Dedifferentiated amniotic fluid mesenchymal stem cell (primary cell): ENCODE data around the gene THOC2.
"Not testable (repeated sequence)": the region's sequence is repeated elsewhere in the genome, so short reads cannot be mapped to it uniquely, and the experiment has no call there.

Source experiments
- DNase-seq: peaks from one replicate; pipeline ENCODE4 v3.0.0-alpha.2; 2016; ENCODE audit errors: extremely low spot score

Gene THOC2

DNA sequence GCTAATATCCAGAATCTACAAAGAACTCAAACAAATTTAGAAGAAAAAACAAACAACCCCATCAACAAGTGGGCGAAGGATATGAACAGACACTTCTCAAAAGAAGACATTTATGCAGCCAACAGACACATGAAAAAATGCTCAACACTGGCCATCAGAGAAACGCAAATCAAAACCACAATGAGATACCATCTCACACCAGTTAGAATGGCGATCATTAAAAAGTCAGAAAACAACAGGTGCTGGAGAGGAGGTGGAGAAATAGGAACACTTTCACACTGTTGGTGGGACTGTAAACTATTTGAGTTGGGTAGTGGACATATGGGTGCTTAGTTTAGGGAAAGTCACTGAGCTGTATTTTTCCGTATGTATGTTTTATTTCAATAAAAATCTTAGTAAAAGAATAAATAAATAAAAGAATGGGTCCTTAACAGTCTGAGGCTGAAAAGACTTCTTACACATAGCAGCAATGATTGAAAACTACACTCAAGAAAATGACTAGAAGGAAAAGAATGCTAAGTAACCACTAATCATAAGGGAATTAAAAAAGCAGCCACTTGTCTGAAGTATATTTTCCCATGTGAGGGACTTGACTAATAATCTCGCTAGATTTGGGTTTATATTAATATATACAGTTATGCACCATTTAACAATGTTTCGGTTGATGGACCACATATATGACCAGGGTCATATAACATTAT lies 68.2 kb downstream of the THOC2 start:
- not testable (repeated sequence) for DNase-seq

GRCh38 chrX:123663720-123664119 lies 69.1 kb downstream of the THOC2 start:
- not testable (repeated sequence) for DNase-seq

DNA sequence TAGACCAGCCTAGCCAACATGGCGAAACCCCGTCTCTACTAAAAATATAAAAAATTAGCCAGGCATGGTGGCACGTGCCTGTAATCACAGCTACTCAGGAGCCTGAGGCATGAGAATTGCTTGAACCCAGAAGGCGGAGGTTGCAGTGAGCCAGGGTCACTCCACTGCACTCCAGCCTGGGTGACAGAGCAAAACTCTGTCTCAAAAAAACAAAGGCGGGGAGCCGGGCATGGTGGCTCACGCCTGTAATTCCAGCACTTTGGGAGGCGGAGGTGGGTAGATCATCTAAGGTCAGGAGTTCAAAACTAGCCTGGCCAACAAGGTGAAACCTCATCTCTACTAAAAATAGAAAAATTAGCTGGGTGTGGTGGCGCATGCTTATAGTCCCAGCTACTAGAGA lies 76.3 kb downstream of the THOC2 start:
- DNase-seq: not testable (repeated sequence)

DNA sequence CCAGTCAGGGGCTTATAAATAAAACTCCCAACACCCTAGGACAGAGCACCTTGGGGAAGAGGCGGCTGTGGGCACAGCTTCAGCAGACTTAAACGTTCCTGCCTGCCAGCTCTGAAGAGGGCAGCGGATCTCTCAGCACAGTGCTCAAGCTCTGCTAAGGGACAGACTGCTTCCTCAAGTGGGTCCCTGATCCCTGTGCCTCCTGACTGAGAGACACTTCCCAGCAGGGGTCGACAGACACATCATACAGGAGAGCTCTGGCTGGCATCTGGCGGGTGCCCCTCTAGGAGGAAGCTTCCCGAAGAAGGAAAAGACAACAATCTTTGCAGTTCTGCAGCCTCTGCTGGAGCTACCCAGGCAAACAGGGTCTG lies 84.1 kb downstream of the THOC2 start:
- not testable (repeated sequence) for DNase-seq

DNA sequence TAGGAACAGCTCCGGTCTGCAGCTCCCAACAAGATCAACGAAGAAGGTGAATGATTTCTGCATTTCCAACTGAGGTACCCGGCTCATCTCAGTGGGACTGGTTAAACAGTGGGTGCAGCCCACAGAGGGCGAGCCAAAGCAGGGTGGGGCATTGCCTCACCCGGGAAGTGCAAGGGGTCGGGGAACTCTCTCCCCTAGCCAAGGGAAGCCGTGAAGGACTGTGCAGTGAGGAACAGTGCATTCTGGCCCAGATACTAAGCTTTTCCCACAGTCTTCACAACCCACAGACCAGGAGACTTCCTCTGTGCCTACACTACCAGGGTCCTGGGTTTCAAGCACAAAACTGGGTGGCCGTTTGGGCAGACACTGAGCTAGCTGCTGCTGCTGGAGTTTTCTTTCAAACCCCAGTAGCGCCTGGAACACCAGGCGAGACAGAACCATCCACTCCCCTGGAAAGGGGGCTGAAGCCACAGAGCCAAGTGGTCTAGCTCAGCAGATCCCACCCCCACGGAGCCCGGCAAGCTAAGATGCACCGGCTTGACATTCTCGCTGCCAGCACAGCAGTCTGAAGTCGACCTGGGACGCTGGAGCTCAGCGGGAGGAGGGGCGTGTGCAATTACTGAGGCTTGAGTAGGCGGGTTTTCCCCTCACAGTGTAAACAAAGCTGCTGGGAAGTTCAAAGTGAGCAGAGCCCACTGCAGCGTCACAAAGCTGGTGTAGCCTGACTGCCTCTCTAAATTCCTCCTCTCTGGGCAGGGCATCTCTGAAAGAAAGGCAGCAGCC lies 84.6 kb downstream of the THOC2 start:
- DNase-seq: no peak

DNA sequence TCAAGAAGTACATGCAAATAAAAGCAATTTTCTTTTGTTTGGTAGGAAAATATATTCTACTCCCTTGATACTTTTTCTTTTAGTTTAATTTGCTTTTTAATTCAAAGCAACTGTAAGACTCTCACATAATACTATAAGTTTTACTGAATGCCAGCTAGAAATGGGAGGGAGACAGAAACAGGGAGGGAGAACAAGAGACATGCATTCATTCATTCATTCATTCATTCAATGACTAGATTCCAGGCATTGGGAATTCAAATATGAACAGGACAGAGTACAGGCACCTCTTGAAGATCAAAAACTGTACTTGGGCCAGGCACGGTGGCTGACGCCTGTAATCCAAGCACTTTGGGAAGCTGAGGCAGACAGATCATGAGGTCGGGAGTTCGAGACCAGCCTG lies 85.6 kb downstream of the THOC2 start:
- DNase-seq: no peak

GRCh38 chrX:123629502-123629901 lies 103.3 kb downstream of the THOC2 start:
- no peak for DNase-seq

DNA sequence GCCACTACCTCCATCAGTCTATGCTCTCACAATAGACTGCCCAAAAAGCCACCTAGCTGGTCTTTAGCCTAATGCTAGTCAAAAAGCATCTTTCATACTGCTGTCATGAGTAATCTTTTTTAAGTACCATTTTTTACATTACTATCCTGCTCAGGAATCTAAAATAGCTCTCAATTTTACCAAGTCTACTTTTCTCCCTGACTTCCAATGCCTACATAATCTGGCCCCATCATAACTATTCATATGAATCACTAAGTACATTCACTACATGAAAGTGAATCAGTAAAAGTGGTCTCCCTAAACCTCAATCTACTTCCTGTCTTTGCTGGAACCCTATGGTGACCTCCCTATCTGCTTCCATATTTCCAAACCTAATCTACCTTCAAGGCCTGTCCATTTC lies 105.9 kb downstream of the THOC2 start:
- peak; percentile 19 for DNase-seq

GRCh38 chrX:123625952-123626351 lies 106.9 kb downstream of the THOC2 start:
- DNase-seq: no peak

DNA sequence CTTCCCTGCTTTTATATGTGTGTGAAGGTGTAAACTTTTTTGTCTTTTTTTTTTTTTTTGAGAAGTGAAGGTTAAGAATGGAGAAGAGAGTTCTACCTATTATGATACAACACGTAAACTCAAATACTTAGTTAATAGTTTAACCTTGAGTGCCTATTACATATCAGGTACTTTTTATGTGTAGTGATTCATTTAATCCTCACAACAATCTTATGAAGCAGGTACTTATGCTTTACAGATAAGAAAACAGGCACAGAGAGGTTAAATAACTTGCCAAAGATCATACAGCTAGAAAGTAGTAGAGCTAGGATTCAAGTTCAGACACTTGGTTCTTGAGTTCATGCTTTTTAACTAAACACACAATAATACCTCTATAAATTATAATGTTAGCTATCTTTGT lies 107.4 kb downstream of the THOC2 start:
- DNase-seq: no peak

GRCh38 chrX:123617007-123617406 lies 115.8 kb downstream of the THOC2 start:
- no peak for DNase-seq

GRCh38 chrX:123610915-123611314 lies 121.9 kb downstream of the THOC2 start:
- no peak for DNase-seq

GRCh38 chrX:123607806-123608205 lies 125.0 kb downstream of the THOC2 start:
- DNase-seq: no peak

DNA sequence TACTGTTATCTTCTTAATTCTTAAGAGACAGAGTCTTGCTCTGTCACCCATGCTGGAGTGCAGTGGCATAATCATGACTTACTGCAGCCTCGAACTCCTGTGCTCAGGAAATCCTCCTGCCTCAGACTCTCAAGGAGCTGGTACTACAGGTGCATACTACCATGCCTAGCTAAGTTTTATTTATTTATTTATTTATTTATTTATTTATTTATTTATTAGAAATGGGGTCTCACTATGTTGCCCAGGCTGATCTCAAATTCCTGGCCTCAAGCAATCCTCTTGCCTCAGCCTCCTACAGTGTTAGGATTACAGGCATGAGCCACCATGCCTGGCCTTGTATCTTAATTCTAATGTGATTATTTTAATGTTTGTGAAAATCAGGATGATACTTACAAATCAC lies 125.6 kb downstream of the THOC2 start:
- DNase-seq: no peak

DNA sequence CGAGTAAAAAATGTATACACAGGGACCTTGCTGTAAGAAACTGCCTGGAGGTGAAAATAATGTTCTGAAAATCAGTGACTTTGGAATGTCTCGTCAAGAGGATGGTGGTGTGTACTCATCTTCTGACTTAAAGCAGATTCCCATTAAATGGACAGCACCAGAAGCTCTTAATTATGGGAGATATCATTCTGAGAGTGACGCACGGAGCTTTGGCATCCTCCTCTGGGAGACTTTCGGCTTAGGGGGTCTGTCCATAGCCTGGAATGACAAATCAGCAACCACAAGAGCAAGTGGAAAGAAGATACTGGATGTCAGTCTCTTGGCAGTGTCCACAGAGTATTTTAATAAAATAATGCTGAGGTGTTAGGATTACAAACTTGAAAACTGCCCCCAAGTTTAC lies 129.4 kb downstream of the THOC2 start:
- DNase-seq: no peak

DNA sequence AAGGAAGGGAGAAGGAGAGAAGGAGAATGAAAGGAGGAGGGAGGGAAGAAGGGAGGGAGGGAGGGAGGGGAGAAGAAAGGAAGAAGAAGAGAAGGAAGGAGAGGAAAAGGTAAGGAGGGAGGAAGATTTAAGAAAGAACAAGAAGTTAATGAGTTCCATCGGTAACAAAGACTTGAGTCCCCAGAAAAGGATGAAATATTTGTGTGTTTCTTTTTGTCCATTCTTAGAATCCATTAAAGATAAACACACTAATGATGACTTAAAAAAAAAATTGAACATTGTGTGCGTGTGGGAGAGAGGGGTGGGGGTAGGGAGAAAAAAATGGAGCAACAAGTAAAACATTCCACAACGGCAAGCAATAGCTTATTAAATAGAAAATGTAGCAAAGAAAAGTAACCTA lies 131.4 kb downstream of the THOC2 start:
- no peak for DNase-seq

- no peak for DNase-seq
These were observed 132.7 kb downstream of the THOC2 start for GRCh38 chrX:123600181-123600580.

- no peak for DNase-seq
These were observed 141.9 kb downstream of the THOC2 start for GRCh38 chrX:123590842-123591486.

DNA sequence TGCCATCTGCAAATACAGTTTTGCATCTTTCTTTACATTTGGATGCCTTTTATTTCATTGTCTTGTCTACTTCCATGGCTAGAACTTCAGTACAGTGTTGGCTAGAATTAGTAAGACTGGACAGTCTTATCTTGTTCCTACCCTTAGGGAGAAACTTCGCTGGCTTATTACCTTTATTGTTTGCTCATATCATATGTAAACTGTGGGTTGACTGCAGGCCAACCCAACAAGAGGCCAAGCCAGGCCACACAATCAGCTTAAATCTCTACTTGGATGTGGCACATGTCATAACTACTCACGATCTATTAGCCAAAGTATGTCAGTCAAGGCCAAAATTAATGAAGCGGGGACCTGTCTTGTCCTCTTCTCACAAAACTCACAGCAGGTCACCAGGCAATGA lies 144.1 kb downstream of the THOC2 start:
- no peak for DNase-seq

- no peak for DNase-seq
These were observed 151.3 kb downstream of the THOC2 start for GRCh38 chrX:123581586-123581985.

DNA sequence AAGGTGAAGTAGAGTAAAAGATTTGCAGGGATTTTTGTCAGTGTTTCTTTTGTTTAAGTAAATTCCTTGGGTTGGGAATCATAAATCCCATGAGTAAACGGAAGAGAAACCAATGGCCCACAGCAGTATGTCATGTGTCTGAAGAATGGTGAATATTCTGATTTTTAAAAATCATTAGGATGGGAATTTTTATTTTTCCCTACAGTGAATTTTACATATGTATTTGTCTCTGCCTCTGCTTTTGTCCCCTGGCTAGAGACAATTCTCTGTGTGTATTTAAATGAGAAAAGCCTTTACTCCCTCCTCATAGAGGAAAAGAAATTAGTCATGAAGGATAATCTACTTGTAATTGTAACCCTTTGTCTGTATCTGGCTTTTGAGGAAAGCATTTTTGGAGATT lies 152.1 kb downstream of the THOC2 start:
- no peak for DNase-seq

DNA sequence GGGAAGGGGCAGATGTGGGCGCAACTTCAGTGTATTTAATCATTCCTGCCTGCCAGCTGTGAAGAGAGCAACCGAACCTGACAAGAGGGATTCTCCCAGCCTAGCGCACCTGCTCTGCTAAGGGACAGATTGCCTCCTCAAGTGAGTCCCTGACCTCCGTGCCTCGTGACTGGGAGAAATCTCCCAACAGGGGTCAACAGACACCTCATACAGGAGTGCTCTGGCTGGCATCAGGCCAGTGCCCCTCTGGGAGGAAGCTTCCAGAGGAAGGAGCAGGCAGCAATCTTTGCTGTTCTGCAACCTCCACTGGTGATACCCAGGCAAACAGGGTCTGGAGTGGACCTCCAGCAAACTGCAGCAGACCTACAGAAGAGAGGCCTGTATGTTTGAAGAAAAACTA lies 158.8 kb downstream of the THOC2 start:
- not testable (repeated sequence) for DNase-seq

DNA sequence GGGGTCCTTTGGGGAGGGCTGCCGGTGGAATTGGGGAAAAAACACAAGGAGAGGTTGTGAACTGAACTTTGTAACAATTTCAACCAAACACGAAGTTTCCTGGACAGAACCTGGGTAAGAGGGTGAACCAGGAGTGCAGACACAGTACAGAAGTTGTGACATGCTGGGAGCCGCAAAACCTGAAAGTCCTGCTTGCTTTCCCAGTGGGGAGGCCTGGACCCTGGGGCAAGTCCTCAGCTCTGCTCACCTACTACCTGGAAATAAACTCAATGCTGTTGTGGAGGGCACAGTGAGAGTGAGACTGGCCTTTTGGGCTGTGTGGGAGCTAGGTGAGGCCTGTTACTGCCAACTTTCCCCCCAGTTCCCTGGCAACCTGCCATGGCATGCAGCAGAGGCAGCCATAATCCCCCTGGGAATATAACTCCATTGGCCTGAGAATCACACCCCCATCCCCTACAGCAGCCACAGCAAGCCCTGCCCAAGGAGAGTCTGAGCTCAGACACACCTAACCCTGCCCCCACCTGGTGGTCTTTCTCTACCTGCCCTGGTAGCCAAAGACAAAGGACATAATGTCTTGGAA lies 162.8 kb downstream of the THOC2 start:
- DNase-seq: no peak
